Right lobe of liver (tissue), 6 donors: ENCODE results near the gene RBM38. TPM values are rescaled to one million over a fixed set of nuclear protein-coding genes. Genes with fewer than 3 reads are reported as not detected.

Experiments used
- ATAC-seq, 4 donors: fragments of 200-7000 bp; cut with Tn5 transposase; one replicate each; pipeline ENCODE4 v1.9.1; 2020; ENCODE audit warnings: mild to moderate bottlenecking in 4 of 4, moderate library complexity in 4 of 4
- DNase-seq, 3 donors: peaks; one replicate each; pipeline ENCODE4 v3.0.0-alpha.2; 2020
- H3K27ac ChIP-seq, 3 donors: fragments of 200-600 bp; one replicate each; pipeline ENCODE4 v1.8.0; 2022
- H3K27me3 ChIP-seq, 2 donors: fragments of 200-600 bp; one replicate each; pipeline ENCODE4 v1.8.0; 2022
- H3K36me3 ChIP-seq, 4 donors: fragments of 200-600 bp; sonication (generic) in 1 of 4; one replicate each; pipeline versions ENCODE4 v1.5.1 to v1.8.0; 2017 to 2022; ENCODE audit warnings: control low read depth in 1 of 4
- H3K4me1 ChIP-seq, 4 donors: fragments of 200-600 bp; sonication (generic) in 1 of 4; one replicate each; pipeline versions ENCODE4 v1.5.1 to v1.8.0; 2017 to 2022; ENCODE audit warnings: control low read depth in 1 of 4
- H3K4me3 ChIP-seq, 3 donors: fragments of 200-600 bp; one replicate each; pipeline ENCODE4 v1.8.0; 2022
- H3K9me3 ChIP-seq, 4 donors: fragments of 200-600 bp; sonication (generic) in 1 of 4; one replicate each; pipeline versions ENCODE4 v1.5.1 to v1.8.0; 2017 to 2022; ENCODE audit warnings: control low read depth in 1 of 4
- POLR2A ChIP-seq: fragments of 450-650 bp; IDR thresholded peaks from one replicate; pipeline ENCODE4 v1.6.1; 2017; ENCODE audit warnings: antibody characterized with exemption, mild to moderate bottlenecking
- WGBS: methylation state at CpG from one replicate; pipeline ENCODE4 v1.1.6; 2018; ENCODE audit warnings: low coverage, low lambda C conversion rate; ENCODE audit not compliant: insufficient coverage; ENCODE audit errors: missing lambda C conversion rate; 5-methylcytosine and 5-hydroxymethylcytosine counted together
- intact Hi-C, 2 donors: fragments of 100-400 bp; cut with DNase I; formaldehyde crosslinking; loops; one replicate each; pipeline versions ENCODE4 v1.11.2 to v1.14.1; 2022
- total RNA-seq, 6 experiments: library from RNA; depleted of rRNA in 2 of 6; stranded (reverse); fragments of >200 nt in 2 of 6; fragmentation: NEBNext Ultra II Directional in 3 of 6; extraction: Animal tissue kit (Norgen Biotek cat#: 25700) in 3 of 6; gene quantifications; one replicate each; pipeline versions ENCODE4 v1.1.0 to v1.2.4, GENCODE V29; 2016 to 2023
- TF ChIP-seq, protein P1 (sequence below), 4 donors: fragments of 200-600 bp in 3 of 4; fragments of 450-650 bp in 1 of 4; IDR thresholded peaks; one replicate each; pipeline versions ENCODE4 v1.5.1 to v1.8.0; 2016 to 2022; ENCODE audit warnings: antibody characterized with exemption in 4 of 4, mild to moderate bottlenecking in 2 of 4
- donor health status: DM: no; HTN: yes; CAD: no.
- donor health status: DM: no; HTN: no; CAD: no.
- donor health status: DM: no; HTN: no; CAD: no.
- donor health status: DM: no; HTN: yes; CAD: no.
- donor health status: DM: no; HTN: yes; CAD: no.

Gene RBM38
- total RNA-seq, 6 experiments from 2014 or later = 3.9 to 16.9 (median 9.6) TPM

DNA sequence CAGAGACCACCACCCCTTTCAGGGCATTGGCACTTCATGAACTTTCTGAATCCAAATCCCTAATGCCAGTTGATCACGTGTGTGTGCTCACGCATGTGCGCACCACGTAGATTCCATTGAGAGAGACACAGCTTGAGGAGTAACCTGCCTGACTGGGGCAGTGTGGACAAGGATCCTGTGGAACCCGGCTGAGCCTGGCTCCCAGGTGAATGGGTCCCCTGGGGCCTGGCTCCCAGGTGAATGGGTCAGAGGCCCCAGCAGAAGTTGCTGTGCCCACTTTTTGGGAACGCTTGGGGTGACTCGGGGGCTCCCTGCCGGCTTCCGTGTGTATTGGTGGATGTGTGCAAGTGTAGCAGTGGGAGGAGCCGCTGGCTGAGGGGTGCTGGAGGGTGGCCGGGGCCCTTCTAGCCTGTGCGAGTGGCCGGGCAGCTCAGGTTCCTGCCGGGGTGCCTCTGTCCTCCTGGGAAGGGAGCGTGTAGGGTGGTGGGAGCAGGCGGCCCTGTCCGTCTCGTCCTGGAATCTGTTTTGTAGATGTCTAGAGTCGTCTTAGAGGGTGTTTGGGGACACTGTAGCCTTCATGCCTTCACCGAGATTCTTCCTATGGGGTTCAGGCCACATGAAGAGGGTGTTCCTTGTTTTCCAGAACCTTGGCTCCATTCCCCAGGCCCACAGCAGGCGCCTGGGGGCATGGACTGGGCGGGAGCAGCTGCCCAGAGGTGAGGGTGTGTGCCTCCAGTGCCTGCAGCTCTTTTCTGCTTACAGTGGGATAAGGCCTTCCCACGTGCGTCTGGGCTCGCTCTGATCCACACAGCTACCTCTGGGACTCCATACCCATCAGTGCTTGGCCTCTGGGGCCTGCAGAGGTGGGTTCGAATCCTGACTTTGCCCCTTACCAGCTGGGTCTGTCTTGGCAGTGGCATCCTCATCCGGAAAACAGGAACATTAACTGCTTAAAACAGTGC lies 3.2 kb downstream of the RBM38 start:
- 80% methylated on average over 4 of the region's 27 CpGs for WGBS
- intact Hi-C loops = no loop called here

DNA sequence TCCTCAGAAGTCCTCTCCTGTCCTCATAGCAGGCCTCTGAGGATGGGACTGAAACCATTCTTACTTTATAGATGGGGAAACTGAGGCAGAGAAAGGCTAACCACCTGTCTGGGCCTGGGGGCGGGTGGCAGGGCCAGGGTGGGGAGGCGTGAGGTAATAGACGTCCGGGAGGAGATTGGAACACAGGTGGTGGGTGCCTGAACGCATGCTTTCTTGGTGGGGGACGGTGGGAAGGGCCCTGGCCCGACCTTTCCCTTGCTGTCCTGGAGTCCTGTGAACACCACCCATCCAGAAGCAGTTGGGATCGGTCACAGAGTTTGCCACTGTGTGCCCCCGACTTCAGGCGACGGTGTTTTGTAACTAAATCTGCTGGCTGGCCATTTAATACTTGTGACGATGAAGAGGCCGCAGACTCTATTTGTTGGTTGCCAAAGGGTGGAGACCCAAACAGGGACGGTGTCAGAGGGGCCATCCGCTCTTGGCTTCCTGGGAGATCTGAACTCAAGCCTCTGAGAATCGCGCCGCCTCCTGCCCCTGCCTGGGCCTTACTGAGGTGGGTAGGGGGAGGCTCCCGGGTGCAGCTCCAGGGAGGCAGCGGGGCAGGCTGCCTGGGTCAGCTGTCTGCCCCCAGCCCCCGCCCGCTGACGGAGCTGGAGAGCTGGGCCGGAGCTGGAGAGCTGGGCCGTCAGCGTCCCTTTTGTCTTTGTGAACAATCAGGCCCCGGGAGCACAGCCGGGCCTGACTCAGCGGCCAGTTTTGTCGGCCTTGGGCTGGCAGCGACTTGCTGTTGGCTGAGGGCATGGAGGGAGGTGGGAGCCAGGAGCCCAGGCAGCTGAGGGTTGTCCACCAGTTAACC lies 4.1 kb downstream of the RBM38 start:
- WGBS = 76% methylated on average over 7 of the region's 31 CpGs
- Histone ChIP-seq H3K27ac (no peak overlapping the region), H3K9me3 (no peaks in the 10 kb centered on the region), H3K27me3 (no peaks in the 10 kb centered on the region), H3K4me3 (no peak overlapping the region), H3K36me3 (no peaks in the 10 kb centered on the region), H3K4me1 (peaks cover 0 to 9% (median 0%) of the 10 kb centered on the region in 4 donors)
- ATAC-seq (no peak), DNase-seq (peak in 2 of 3 donors; percentile 43 to 56)
- intact Hi-C loops = no loop called here
- TF ChIP-seq, protein P1, sequence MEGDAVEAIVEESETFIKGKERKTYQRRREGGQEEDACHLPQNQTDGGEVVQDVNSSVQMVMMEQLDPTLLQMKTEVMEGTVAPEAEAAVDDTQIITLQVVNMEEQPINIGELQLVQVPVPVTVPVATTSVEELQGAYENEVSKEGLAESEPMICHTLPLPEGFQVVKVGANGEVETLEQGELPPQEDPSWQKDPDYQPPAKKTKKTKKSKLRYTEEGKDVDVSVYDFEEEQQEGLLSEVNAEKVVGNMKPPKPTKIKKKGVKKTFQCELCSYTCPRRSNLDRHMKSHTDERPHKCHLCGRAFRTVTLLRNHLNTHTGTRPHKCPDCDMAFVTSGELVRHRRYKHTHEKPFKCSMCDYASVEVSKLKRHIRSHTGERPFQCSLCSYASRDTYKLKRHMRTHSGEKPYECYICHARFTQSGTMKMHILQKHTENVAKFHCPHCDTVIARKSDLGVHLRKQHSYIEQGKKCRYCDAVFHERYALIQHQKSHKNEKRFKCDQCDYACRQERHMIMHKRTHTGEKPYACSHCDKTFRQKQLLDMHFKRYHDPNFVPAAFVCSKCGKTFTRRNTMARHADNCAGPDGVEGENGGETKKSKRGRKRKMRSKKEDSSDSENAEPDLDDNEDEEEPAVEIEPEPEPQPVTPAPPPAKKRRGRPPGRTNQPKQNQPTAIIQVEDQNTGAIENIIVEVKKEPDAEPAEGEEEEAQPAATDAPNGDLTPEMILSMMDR (IDR thresholded peaks at IDR 0.05) = no peak
- TF ChIP-seq POLR2A = no peak

More for the DNA sequence above, 3.2 kb downstream of the RBM38 start:
- Histone ChIP-seq H3K27ac (no peak overlapping the region), H3K4me3 (no peak overlapping the region), H3K4me1 (peaks cover 0 to 18% (median 0%) of the 10 kb centered on the region in 4 donors), H3K27me3 (no peaks in the 10 kb centered on the region), H3K36me3 (no peaks in the 10 kb centered on the region), H3K9me3 (no peaks in the 10 kb centered on the region)
- no peak for ATAC-seq
- TF ChIP-seq, protein P1 (IDR thresholded peaks at IDR 0.05) = no peak
- no peak for TF ChIP-seq POLR2A
- peak in 2 of 3 donors; percentile 19 to 39 for DNase-seq

DNA sequence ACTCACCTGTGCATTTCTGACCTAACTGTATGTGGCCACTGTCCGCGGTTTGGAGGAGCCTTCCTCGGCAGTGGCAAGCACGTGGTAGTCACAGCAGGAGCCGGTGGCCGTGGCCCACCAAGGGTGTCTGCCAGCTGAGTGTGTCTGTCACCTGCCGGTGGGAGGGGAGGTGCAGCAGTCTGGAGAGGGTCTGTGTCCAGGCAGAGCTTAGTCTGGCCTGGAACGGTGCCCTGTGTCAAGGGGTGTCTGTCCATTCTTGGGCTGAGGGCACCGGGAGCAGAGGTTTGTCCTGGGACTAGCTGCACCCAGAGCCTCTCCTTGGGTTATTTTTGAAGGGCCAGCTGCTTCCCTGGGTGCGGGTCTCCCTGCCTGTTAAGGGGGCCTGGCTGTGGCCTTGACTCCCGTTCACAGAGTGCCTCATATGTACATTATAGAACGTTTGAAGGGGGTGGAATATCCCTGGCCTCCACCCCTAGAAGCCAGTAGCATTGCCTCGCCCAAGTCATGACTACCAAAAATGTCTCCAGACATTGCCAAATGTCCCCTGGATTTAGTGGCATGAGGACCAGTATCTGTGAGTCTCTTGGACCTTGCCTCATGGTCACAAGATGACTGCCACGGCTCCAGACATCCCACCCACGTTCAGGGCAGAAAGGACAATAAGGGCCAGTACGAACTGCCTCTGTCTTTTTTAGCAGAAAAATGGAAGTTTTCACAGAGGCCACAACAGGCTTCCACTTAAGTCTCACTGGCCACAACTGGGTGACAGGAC lies 5.2 kb downstream of the RBM38 start:
- H3K9me3 ChIP-seq = no peaks in the 10 kb centered on the region
- H3K4me1 ChIP-seq = peaks cover 0 to 5% (median 0%) of the 10 kb centered on the region in 4 donors
- whole genome bisulfite sequencing = 92% methylated on average over 6 of the region's 16 CpGs
- H3K27ac ChIP-seq = no peak overlapping the region
- H3K36me3 ChIP-seq = no peaks in the 10 kb centered on the region
- no peak overlapping the region for H3K4me3 ChIP-seq
- intact Hi-C loops = no loop called here
- TF ChIP-seq, protein P1 (IDR thresholded peaks at IDR 0.05) = no peak
- TF ChIP-seq POLR2A = no peak
- no peaks in the 10 kb centered on the region for H3K27me3 ChIP-seq
- peak in 2 of 3 donors; percentile 10 to 44 for DNase-seq
- no peak for ATAC-seq
